Esophagus (tissue), 2 donors: ENCODE data around the gene UNC13A. TPM values are rescaled to one million over a fixed set of nuclear protein-coding genes. Genes with fewer than 3 reads are reported as not detected.

Experiments used
- H3K27ac ChIP-seq, 2 donors: one replicate each; pipeline ENCODE4 v1.5.1; 2013; ENCODE audit warnings: low read depth in 2 of 2, mild to moderate bottlenecking in 2 of 2, inconsistent platforms in 1 of 2, low read length in 1 of 2, moderate library complexity in 1 of 2
- H3K27me3 ChIP-seq, 2 donors: one replicate each; pipeline ENCODE4 v1.6.1; 2013; ENCODE audit warnings: low read length in 2 of 2, control low read depth in 1 of 2, mild to moderate bottlenecking in 1 of 2; ENCODE audit not compliant: insufficient read depth in 2 of 2, control insufficient read depth in 1 of 2
- H3K36me3 ChIP-seq, 2 donors: one replicate each; pipeline ENCODE4 v1.6.1; 2013; ENCODE audit warnings: low read length in 1 of 2; ENCODE audit not compliant: control insufficient read depth in 2 of 2, insufficient read depth in 2 of 2
- H3K4me1 ChIP-seq, 2 donors: one replicate each; pipeline ENCODE4 v1.6.1; 2013; ENCODE audit warnings: low read length in 1 of 2; ENCODE audit not compliant: control insufficient read depth in 2 of 2, insufficient read depth in 2 of 2
- H3K4me3 ChIP-seq, 2 donors: one replicate each; pipeline ENCODE4 v1.5.1; 2013; ENCODE audit warnings: low read length in 2 of 2, mild to moderate bottlenecking in 2 of 2, low read depth in 1 of 2, moderate library complexity in 1 of 2
- H3K9me3 ChIP-seq, 2 donors: one replicate each; pipeline ENCODE4 v1.6.1; 2013; ENCODE audit warnings: mild to moderate bottlenecking in 2 of 2, low read depth in 1 of 2, low read length in 1 of 2, moderate library complexity in 1 of 2; ENCODE audit not compliant: control insufficient read depth in 2 of 2, insufficient read depth in 1 of 2
- WGBS, 2 donors: extraction: QIAGEN DNeasy Blood & Tissue Kit; methylation state at CpG; one replicate each; pipeline ENCODE4 v1.1.7; 2013; 5-methylcytosine and 5-hydroxymethylcytosine counted together
- polyA plus RNA-seq, 2 donors: library from polyadenylated mRNA; stranded (reverse); fragments of 200-250 nt; gene quantifications; one replicate each; pipeline ENCODE4 v1.2.3, GENCODE V29; 2013
- donor health status: healthy with polysubstance abuse.
- donor health status: Bipolar disorder and iron deficiency.

The UNC13A gene
- polyA plus RNA-seq, 2 donors = 0.02 to 0.04 TPM

GRCh38 chr19:17624314-17624991, 63.7 kb downstream of the UNC13A start:
- H3K36me3 ChIP-seq = no peaks in the 10 kb centered on the region
- H3K4me1 ChIP-seq = no peaks in the 10 kb centered on the region
- H3K27ac ChIP-seq = no peak overlapping the region
- 86 to 89% methylated on average over 16 of the region's 16 CpGs for WGBS, 2 donors
- H3K9me3 ChIP-seq = peaks cover 0 to 5% of the 10 kb centered on the region in 2 donors
- no peaks in the 10 kb centered on the region for H3K27me3 ChIP-seq
- H3K4me3 ChIP-seq = no peak overlapping the region

- Histone ChIP-seq H3K27me3 (no peaks in the 10 kb centered on the region), H3K4me3 (no peak overlapping the region)
- 89% methylated on average over 21 to 31 of the region's 31 CpGs for WGBS, 2 donors
Observed at GRCh38 chr19:17623224-17623935, 64.8 kb downstream of the UNC13A start.

GRCh38 chr19:17620696-17621095, 67.5 kb downstream of the UNC13A start:
- H3K4me3 ChIP-seq = no peak overlapping the region
- H3K27me3 ChIP-seq = no peaks in the 10 kb centered on the region
- WGBS, 2 donors = 88 to 94% methylated on average over 1 of the region's 1 CpG

More at GRCh38 chr19:17623224-17623935, 64.8 kb downstream of the UNC13A start:
- Histone ChIP-seq H3K36me3 (no peaks in the 10 kb centered on the region), H3K27ac (no peak overlapping the region), H3K4me1 (no peaks in the 10 kb centered on the region), H3K9me3 (peaks cover 0 to 5% of the 10 kb centered on the region in 2 donors)

GRCh38 chr19:17618936-17619335, 69.2 kb downstream of the UNC13A start:
- Histone ChIP-seq H3K36me3 (no peaks in the 10 kb centered on the region), H3K4me1 (no peaks in the 10 kb centered on the region), H3K4me3 (no peak overlapping the region), H3K27me3 (peaks cover 0 to 2% of the 10 kb centered on the region in 2 donors), H3K27ac (no peak overlapping the region), H3K9me3 (peaks cover 0 to 5% of the 10 kb centered on the region in 2 donors)
- WGBS, 2 donors = 4 to 12% methylated on average over 2 of the region's 2 CpGs

More at GRCh38 chr19:17620696-17621095, 67.5 kb downstream of the UNC13A start:
- Histone ChIP-seq H3K36me3 (no peaks in the 10 kb centered on the region), H3K4me1 (no peaks in the 10 kb centered on the region), H3K27ac (no peak overlapping the region), H3K9me3 (peaks cover 0 to 5% of the 10 kb centered on the region in 2 donors)

- 79 to 83% methylated on average over 7 of the region's 7 CpGs for WGBS, 2 donors
- H3K27me3 ChIP-seq = peaks cover 0 to 2% of the 10 kb centered on the region in 2 donors
- no peak overlapping the region for H3K27ac ChIP-seq
- H3K4me3 ChIP-seq = no peak overlapping the region
- peaks cover 0 to 5% of the 10 kb centered on the region in 2 donors for H3K9me3 ChIP-seq
- no peaks in the 10 kb centered on the region for H3K4me1 ChIP-seq
- H3K36me3 ChIP-seq = no peaks in the 10 kb centered on the region
Observed at GRCh38 chr19:17618281-17618903, 69.8 kb downstream of the UNC13A start.

- 87% methylated on average over 7 of the region's 7 CpGs for WGBS, 2 donors
- Histone ChIP-seq H3K27me3 (peaks cover 0 to 2% of the 10 kb centered on the region in 2 donors), H3K27ac (no peak overlapping the region), H3K4me1 (no peaks in the 10 kb centered on the region), H3K4me3 (no peak overlapping the region), H3K9me3 (peaks cover 0 to 5% of the 10 kb centered on the region in 2 donors), H3K36me3 (no peaks in the 10 kb centered on the region)
Observed at GRCh38 chr19:17617807-17618192, 70.4 kb downstream of the UNC13A start.

- H3K4me3 ChIP-seq = no peak overlapping the region
- no peaks in the 10 kb centered on the region for H3K36me3 ChIP-seq
- peaks cover 0 to 5% of the 10 kb centered on the region in 2 donors for H3K9me3 ChIP-seq
- no peak overlapping the region for H3K27ac ChIP-seq
- peaks cover 0 to 2% of the 10 kb centered on the region in 2 donors for H3K27me3 ChIP-seq
- 59 to 65% methylated on average over 28 of the region's 28 CpGs for WGBS, 2 donors
- H3K4me1 ChIP-seq = no peaks in the 10 kb centered on the region
Observed at GRCh38 chr19:17616961-17617806, 71.0 kb downstream of the UNC13A start.

GRCh38 chr19:17616686-17616960, 71.5 kb downstream of the UNC13A start:
- peaks cover 0 to 2% of the 10 kb centered on the region in 2 donors for H3K27me3 ChIP-seq
- H3K4me1 ChIP-seq = no peaks in the 10 kb centered on the region
- WGBS, 2 donors = 20 to 28% methylated on average over 10 to 11 of the region's 11 CpGs

More at GRCh38 chr19:17616686-17616960, 71.5 kb downstream of the UNC13A start:
- H3K4me3 ChIP-seq = peak overlapping the region in 1 of 2 donors; percentile 3
- peaks cover 0 to 2% of the 10 kb centered on the region in 2 donors for H3K9me3 ChIP-seq
- H3K27ac ChIP-seq = no peak overlapping the region
- no peaks in the 10 kb centered on the region for H3K36me3 ChIP-seq
